ENCODE results near the gene RETREG1.

RETREG1 gene

DNA sequence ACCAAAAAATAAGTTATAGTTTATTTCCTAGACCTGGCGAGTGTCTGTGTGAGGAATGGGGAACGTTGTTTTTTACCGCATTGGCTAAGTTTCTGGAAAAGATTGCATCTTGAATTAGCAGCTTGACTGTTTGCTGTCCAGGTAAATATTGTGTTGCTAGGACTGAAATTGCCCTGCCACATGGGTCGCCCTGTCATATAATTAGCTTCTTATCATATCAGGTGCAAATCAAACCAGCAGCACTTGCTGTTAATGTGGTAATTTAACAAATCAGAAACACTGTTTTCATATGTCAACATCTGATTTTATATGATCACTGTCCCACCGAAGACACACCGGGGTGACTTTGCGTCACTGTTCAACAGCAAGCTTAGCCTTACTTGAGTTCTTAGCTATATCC is 87.5 kb downstream of the RETREG1 start:
- DNase-seq (ENCODE audit: low read depth in 2 of 3, low spot score in 2 of 3): no peak

DNA sequence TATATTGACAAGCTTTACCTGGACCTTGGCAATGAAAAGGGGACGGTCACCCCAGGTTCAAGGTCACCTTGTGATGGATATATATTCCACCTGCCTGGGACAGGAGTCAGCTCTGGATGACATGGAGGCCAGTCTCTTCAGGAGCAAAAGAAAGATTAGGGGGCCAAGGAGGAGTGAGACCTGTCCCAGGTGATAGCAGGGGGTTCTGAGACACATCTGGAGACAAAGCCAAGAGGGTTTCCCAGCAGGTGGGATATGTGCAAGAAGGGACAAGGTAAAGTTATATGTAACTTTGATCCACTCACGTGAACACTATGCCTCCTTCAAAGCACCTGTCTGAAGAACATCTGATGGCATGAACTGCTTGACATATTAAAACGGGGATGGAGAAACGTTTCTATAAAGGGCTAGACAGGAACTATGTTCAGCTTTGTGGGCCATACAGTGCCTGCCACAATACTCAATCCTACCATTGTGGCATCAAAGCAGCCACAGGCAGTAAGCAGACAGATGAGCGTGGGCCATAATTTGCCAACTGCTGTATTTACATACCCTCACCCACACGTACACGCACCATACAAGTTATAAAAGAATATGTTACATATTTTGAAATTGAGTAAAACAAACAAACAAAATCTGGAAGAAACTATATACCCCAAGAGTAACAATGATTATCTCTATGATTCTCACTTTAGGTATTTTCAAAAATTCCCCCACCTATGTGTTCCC is 88.3 kb downstream of the RETREG1 start:
- DNase-seq (ENCODE audit: low read depth in 2 of 3, low spot score in 2 of 3): no peak

DNA sequence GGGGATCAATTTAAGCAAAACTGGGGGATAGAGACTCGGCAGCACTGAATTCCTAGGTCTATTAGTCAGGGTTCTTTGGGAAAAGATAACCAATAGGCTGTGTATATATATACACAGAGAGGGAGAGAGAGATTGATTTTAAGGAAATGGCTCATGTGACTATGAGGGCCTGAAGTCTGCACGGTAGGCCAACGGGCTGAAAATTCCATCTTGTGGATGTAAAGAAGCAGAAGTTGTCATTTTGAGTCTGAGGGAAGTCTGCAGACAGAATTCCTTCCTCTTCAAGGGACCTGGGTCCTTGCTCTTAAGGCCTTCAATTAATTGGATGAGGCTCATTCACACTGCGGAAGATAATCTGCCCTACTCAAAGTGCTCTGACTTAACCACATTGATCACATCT is 91.1 kb downstream of the RETREG1 start:
- DNase-seq (ENCODE audit: low read depth in 2 of 3, low spot score in 2 of 3): no peak

DNA sequence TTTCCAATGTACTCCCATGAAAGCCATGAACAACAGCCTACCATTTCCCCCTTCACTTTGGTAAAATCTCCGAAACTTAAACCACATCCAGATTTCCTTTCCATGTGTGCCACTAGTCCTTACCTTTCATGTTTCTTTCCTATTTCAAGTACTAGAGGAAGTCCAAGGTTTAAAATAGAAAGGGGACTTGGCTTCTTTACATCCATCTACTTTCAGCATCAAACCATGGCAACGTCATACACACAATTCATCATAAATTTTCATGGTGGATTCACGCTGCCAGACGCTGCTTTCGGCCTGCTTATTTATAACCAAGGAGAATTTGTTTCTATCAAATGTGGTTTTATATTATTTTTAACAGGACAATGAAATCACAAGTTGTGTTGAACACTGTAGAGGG is 92.5 kb downstream of the RETREG1 start:
- DNase-seq (ENCODE audit: low read depth in 2 of 3, low spot score in 2 of 3): no peak

DNA sequence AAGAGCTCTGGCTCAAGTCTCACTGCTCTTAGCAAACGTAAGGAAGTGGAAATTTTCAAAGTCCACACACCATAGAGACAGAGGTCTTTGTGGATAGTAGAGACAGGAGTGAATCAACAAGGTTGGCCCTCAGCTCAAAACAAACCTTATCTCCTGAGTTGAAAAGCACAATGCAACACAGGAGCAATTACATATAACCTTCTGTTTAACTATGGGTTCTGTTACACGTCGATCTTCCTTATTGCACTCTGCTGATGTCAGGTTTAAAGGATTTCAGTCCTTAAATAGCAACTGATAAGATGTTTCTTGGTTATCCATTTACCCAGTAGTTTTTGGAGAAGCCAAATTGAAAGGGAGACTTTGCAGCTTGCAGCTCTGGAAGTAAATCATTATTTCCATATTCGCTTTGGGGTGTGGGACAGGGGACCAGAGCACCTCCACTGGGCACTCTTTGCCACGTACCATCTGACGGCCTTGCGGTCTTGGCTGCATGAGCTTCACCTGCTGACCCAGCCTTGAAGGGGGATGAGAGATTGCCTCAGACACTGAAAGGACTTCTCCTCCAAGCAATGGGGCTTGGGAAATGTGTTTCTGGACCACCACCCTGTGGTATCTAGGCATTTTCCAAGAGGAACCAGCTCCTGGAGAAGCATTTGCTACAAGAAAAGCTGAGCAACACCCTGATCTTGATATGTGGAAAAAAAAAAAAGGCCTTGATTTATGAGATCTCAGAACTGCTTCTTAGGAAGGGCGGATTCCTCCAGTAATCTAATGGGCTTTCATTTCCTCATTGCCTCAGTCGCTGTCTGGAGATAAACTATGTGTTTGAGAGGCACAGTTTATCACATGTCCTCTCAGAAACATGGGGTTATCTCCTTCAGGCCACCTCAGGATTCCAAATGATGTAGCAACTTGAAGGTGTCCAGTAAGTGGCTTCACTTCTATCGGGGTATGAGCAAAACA is 95.0 kb downstream of the RETREG1 start:
- no peak for DNase-seq (ENCODE audit: low read depth in 2 of 3, low spot score in 2 of 3)

DNA sequence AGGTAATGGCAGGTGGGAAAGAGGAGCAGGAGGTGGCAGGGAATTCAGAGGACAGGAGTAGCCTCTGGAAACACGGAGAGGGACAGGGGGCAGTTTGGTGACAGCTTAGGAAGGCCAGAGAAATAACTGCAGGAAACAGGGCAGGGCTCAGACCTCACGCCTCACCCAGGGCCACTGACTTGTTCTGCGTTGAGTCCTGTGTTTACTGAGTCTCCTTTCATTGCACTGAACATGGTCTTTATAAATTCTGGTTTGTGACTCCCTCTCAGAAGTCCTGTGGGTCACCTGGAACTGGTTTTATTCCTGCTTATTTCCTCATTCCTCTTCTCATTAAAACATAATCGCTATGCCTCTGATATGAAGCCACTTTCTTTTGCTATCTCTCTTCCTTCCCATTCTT is 96.0 kb downstream of the RETREG1 start:
- DNase-seq (ENCODE audit: low read depth in 2 of 3, low spot score in 2 of 3): no peak

DNA sequence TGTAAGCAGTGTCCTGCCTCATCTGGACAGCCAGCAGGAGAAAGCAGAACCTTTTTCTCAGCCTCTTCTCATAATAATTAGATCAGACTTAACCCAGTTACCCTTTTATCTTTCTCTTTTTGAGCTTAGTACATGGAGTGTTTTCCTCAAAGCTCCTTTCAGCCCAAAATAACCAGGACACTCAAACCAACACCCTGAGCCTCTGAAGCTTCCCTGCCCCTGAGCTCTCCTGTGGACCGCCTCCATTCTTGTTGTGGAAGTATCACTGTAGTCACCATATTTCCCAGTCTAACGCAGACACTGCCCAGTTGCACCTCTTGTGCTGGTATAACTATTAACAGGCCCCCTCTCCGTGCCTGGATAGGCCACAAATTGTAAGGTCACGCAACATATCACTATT is 97.4 kb downstream of the RETREG1 start:
- DNase-seq (ENCODE audit: low read depth in 2 of 3, low spot score in 2 of 3): no peak

DNA sequence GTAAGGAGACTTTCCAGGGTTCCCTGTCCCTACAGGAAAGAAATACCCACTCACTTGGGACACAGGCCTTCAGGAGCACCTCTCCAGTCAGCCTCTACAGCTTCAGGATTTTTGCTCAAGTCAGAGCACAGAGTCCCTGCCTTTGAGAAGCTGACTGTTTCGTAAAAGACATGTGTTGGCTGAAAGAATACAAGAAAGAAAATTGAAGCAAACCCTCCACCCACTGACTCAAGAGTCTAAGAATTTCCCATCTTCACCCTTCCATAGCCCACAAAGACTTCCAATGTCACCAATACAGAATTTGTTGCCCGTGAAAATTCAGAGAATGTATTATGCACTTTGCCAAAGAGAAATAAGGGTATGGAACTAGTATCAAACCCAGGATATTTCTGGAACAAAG is 98.2 kb downstream of the RETREG1 start:
- DNase-seq (ENCODE audit: low read depth in 2 of 3, low spot score in 2 of 3): no peak

DNA sequence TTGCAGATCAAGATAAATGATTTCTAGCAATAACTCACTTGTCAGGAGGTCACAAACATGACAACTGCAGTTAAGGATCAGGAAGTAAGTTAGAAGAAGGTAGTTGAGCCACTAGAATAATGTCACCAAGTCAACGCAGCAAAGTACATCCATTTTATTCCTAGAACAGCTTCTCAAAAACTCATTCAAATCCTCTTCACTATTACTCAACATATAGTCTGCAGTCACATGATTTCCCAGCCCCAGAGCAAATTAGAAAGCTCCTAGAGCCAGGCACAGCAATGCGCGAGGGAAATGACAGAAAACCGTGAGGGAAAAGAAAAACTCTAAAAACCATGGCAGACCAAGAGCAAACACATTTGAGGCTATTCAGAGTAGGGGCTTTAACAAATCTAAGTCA is 101.3 kb downstream of the RETREG1 start:
- DNase-seq (ENCODE audit: low read depth in 2 of 3, low spot score in 2 of 3): no peak

DNA sequence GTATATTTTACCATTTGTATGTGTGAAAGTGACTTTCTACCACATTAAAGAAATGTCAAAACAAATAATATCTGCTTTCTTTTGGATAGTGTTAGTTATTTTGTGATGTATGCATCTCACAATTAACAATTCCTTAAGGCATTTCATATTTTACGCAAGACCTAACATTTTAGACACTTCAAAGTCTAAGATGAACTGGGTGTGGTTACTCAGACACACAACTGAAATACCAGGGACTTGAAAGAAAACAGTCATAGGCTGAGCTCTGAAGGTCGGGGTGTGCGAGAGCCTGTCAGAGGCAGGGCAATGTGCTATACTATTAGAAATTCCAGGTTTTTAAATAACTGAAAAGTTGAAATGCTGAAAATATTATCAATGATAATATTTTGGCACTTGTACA is 106.7 kb downstream of the RETREG1 start:
- no peak for DNase-seq (ENCODE audit: low read depth in 2 of 3, low spot score in 2 of 3)

DNA sequence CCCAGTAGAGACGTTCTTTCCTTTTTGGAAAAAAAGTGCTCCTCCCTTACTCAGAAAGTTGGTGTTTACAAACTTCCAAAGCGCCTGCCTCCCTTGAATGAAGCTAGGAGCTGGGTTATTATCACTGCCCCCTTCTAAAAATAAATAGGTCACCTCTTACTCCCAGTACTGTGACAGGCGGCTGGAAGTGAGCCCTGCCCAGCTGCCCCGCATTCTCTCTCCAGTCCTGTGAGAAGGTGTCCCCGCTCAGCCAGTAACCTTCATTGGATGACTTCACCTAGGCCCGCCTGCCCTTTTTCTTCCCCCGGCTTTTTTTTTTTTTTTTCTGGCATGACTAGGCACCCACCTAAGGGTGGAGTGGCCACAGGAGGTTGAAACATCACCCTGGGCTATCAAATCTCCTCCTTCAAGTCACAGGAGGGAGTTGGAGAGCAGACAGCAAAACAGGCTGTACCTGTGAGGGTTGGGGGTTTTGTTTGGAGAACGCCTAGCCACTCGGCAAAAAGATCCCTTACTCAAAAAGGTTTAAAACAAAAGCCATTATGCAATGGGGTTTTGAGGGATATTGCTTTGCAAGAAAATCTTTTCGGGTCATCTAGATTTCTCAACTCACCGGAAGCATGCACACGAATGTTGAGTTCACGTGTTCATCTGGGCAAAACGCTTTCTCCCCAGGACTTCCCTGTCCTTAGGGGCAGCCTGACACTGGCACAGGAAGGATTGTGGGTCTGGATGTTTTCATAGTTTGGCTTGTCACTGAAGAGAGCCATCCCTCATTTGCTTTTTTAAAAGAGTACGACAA is 107.9 kb downstream of the RETREG1 start:
- no peak for DNase-seq (ENCODE audit: low read depth in 2 of 3, low spot score in 2 of 3)

DNA sequence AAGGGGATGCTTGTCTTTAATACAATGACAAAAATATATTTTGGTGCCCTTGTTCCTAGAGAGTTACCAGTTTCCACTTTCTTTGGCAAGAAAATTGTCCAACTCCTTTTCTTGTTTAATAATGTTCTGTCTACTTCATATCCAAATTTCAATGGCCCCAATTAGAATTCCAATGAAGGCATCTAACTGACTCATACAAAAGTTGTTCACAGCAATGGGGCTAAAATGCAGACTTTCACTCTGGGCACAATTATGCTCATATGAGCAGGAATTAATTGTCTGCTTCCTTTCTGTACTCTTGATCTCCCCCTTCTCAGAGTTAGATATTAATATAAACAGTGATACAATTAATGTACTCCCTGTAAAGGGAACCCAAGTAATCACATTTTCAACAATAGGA is 109.1 kb downstream of the RETREG1 start:
- no peak for DNase-seq (ENCODE audit: low read depth in 2 of 3, low spot score in 2 of 3)

DNA sequence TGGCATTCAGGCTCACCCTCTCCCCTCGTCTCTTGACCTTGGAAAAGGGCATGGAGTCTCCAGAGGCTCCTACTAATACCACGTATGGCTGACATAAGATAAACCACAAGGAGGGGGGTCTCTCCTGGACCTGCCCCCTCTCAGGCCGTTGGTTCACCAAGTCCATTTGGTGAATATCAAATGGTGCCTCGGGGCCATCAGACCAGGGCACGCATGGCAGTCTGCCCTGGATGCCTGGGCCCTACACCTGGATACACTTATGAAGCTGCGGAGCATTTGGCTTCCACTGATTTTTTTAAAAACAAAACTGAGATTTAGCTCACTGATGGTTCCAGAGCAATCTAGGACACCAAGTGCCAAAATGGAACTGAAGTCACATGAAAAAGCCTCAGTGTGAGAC is 110.9 kb downstream of the RETREG1 start:
- no peak for DNase-seq (ENCODE audit: low read depth in 2 of 3, low spot score in 2 of 3)

DNA sequence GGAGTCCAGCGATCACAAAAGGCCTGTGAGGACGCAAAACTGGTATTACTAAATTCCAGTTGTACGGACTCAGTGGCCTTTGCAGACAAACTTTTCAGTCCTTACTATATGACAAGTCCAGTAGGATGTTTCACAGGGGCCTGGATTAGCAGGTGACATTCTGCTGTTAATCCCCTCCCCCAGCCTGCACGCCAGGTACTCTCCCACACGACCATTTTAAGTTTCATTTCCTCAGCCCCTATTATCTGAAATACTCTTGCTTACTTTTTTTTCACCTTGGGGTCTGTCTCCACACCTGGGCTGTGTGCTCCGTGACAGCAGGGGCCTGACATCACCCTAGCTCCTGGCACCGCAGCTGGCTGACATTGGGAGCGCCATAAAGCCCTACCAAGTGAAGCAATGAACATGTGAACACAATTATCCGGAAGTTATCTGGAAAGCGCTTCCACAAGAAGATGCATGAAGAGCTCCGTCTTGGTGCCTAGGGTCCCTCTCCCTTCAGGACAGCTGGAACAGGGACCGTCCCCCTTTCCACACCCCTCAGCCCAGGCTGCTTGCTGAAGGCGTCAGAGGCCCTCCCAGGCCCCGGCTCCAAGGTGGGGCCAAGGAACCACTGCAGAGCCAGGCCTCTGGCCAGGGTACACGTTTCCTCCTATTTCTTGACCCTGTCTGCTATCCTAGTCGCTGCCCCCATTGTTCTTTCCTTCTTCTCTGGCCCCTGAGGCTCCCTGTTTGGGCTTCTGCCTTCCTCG is 111.5 kb downstream of the RETREG1 start:
- DNase-seq (ENCODE audit: low read depth in 2 of 3, low spot score in 2 of 3): no peak

DNA sequence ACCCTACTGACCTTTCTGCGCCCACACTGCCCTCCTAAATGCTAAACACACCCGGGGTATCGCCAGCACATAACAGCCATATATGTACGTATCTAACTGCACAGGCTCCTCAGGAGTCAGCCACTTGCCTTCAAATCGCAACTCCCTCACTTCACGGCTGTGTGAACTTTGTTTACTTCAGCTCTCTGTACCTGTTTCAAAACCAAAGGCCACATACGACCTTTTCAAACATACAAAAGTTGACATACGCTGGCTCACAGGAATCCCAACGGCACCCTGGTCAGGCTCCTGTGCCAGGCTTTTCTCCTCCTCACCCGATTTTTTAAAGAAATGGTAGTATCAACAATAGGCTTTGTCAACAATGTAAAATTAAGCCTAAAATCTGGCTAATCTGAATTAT is 112.2 kb downstream of the RETREG1 start:
- DNase-seq (ENCODE audit: low read depth in 2 of 3, low spot score in 2 of 3): no peak

DNA sequence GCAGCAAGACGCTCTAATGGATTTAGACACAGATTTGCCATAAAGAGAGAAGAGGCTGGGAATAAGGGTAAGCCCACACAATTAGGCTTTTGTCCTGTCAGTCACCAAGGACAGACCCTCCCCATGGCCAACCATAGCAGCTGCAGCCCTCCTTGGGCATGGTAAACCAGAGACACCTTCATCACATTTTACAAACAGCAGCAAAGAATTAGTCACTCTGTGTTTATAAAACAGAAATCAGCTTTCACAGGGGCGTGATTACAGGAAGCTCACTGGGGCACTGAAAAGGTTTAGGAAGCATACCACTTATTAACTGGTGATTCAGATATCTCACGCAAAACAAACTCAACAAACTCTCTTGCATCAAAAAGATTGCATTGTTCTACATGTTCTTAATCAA is 113.9 kb downstream of the RETREG1 start:
- no peak for DNase-seq (ENCODE audit: low read depth in 2 of 3, low spot score in 2 of 3)

DNA sequence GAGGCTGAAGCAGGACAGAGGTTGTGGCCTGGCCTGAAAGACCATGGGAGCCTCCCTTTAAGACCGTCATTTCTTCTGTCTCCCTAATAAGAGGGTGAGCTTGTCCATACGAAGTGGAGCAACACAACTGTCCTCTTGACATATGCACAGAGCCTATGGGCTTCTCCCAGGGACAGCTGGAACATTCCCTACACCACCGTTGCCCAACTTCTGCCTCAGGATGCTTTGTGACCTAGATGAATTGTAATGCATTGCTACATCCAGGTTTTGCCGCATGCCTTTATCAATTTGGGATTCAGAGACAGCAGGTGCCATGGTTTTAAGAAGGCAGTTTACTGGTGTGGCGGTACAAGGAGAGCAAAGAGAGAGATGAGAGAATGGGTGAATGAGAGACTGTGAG is 116.8 kb downstream of the RETREG1 start:
- DNase-seq (ENCODE audit: low read depth in 2 of 3, low spot score in 2 of 3): no peak

DNA sequence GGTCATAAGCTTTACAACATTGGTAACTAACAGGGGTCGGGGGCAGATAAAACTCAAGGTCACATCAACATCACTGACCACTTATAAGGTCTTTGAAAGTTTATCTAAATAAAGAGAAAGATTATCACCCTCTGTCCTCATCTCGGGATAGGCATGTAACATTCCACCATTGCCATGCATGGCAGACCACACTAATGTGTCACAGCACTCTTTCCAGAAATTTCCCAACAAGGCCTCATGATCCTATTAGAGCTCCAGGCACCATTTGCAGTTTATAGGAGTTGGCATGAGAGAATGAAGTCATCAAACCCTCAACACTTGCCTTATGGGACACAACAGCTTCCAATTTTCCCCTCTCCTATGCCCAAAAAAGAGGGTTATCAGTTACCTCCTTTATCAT is 119.3 kb downstream of the RETREG1 start:
- DNase-seq (ENCODE audit: low read depth in 2 of 3, low spot score in 2 of 3): no peak

DNA sequence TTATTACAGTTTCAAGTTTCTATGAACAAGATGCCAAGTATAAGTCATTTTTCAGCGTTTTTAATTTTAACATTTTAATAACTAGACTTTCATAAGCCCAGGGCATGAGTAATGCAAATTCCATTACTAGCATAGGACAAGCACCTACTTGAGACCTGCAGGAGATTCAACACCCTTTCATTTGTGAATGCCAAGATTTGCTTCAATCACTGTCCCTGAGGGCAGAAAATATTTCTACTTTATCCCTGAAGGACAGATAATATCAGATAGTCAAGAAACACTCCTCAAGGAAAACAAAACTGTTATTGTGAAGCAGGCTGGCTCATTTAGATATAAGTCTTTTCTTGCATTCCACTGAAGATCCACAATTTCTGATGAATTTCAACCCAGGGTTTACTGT is 123.5 kb downstream of the RETREG1 start:
- no peak for DNase-seq (ENCODE audit: low read depth in 2 of 3, low spot score in 2 of 3)

DNA sequence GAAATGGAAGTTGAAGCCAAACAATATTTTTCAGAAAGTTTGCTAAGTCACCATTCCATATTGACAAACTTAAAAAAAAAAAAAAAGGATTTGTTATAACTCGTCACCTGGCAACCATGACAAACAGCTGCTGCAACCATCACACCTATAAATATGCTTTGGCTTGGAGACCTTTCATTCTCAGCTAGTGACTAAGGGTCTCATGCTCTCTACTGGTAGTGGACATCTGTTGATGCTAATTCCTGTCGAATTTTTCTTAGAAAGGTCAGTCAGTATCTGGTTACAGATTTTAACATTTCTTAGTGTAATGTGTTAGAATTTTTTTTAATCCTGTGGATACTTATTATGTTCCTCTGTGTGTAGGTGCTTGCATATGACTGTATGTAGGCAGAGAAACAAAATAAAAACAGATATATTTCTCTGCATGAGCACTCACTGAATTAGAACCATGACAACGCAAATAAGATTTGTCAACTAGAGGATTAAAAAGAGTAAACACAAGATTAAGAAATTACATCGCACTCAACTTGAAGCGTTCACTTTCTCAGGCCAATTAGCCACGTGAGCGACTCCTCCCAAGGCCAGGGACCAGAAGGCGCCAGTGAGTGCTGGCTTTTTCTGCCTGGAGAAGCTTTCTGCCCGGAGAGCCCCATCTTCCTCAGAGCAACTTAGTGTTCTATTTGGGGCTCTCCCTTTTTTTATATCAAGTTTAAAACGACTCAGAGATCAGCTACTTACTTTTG is 124.2 kb downstream of the RETREG1 start:
- DNase-seq (ENCODE audit: low read depth in 2 of 3, low spot score in 2 of 3): no peak
